ENCODE measurements around the gene SCN2B.

- TF ChIP-seq CTCF (conservative IDR thresholded peaks at IDR 0.05 in 1 of 2, IDR thresholded peaks at IDR 0.05 in 1 of 2; ENCODE audit: extremely low read depth in 1 of 2, insufficient read depth in 1 of 2, low read depth in 1 of 2, low read length in 2 of 2) (peak; percentile 80 to 88), EZH2 (IDR thresholded peaks at IDR 0.05; ENCODE audit: borderline replicate concordance, low read length) (no peak)
Measured at GRCh38 chr11:118145285-118146227, 30.9 kb downstream of the SCN2B start.
